BE2C (cell line): Measurements from ENCODE around the gene TANC1.

Experiments used
- DNase-seq: peaks from one replicate; pipeline ENCODE4 v3.0.0-alpha.2; 2020
- H3K27me3 ChIP-seq: fragments of 250-450 bp; sonication (Bioruptor Pico); 2 replicates; pipeline ENCODE4 v1.5.1; 2020; ENCODE audit warnings: mild to moderate bottlenecking
- H3K36me3 ChIP-seq: fragments of 250-450 bp; sonication (Bioruptor Pico); 2 replicates; pipeline ENCODE4 v1.5.1; 2020; ENCODE audit warnings: mild to moderate bottlenecking
- H3K4me1 ChIP-seq: fragments of 250-450 bp; sonication (Bioruptor Pico); 2 replicates; pipeline ENCODE4 v1.5.1; 2020
- H3K4me3 ChIP-seq: 2 replicates; pipeline ENCODE4 v1.5.1; 2011; ENCODE audit warnings: low read depth, low read length
- H3K9me3 ChIP-seq: fragments of 250-450 bp; sonication (Bioruptor Pico); 2 replicates; pipeline ENCODE4 v1.5.1; 2020
- CTCF ChIP-seq: IDR thresholded peaks from 2 replicates; pipeline ENCODE4 v1.5.1; 2012; ENCODE audit warnings: mild to moderate bottlenecking, low read depth, low read length

TANC1 gene

GRCh38 chr2:159128191-159128590, 159.8 kb downstream of the TANC1 start:
- TF ChIP-seq CTCF: no peak
- peak; percentile 57 for DNase-seq
- H3K4me3 ChIP-seq: no peak overlapping the region
- no peaks in the 10 kb centered on the region for H3K9me3 ChIP-seq
- no peaks in the 10 kb centered on the region for H3K36me3 ChIP-seq
- no peaks in the 10 kb centered on the region for H3K27me3 ChIP-seq
- peaks cover 22% of the 10 kb centered on the region for H3K4me1 ChIP-seq

- no peak for TF ChIP-seq CTCF
- Histone ChIP-seq H3K27me3 (no peaks in the 10 kb centered on the region), H3K4me1 (peaks cover 22% of the 10 kb centered on the region), H3K36me3 (no peaks in the 10 kb centered on the region), H3K4me3 (no peak overlapping the region), H3K9me3 (no peaks in the 10 kb centered on the region)
- no peak for DNase-seq
Observed at GRCh38 chr2:159129269-159129668, 160.8 kb downstream of the TANC1 start.

GRCh38 chr2:159129824-159130223, 161.4 kb downstream of the TANC1 start:
- no peak for TF ChIP-seq CTCF
- Histone ChIP-seq H3K9me3 (no peaks in the 10 kb centered on the region), H3K27me3 (no peaks in the 10 kb centered on the region), H3K36me3 (no peaks in the 10 kb centered on the region), H3K4me3 (peak overlapping the region; percentile 16), H3K4me1 (peaks cover 22% of the 10 kb centered on the region)
- DNase-seq: peak; percentile 65

GRCh38 chr2:159130302-159130701, 161.9 kb downstream of the TANC1 start:
- Histone ChIP-seq H3K36me3 (no peaks in the 10 kb centered on the region), H3K27me3 (no peaks in the 10 kb centered on the region), H3K4me1 (peaks cover 22% of the 10 kb centered on the region), H3K4me3 (peak overlapping the region; percentile 16), H3K9me3 (no peaks in the 10 kb centered on the region)
- TF ChIP-seq CTCF: no peak
- no peak for DNase-seq

GRCh38 chr2:159131267-159131913, 162.9 kb downstream of the TANC1 start:
- TF ChIP-seq CTCF: no peak
- H3K27me3 ChIP-seq: no peaks in the 10 kb centered on the region
- no peak overlapping the region for H3K4me3 ChIP-seq
- DNase-seq: no peak
- no peaks in the 10 kb centered on the region for H3K9me3 ChIP-seq
- H3K36me3 ChIP-seq: no peaks in the 10 kb centered on the region
- H3K4me1 ChIP-seq: peaks cover 26% of the 10 kb centered on the region

- Histone ChIP-seq H3K4me3 (no peak overlapping the region), H3K36me3 (no peaks in the 10 kb centered on the region), H3K9me3 (no peaks in the 10 kb centered on the region), H3K27me3 (no peaks in the 10 kb centered on the region), H3K4me1 (peaks cover 27% of the 10 kb centered on the region)
- TF ChIP-seq CTCF: no peak
- DNase-seq: no peak
Observed at GRCh38 chr2:159131914-159132281, 163.5 kb downstream of the TANC1 start.
